Vagina (tissue), 2 donors: ENCODE measurements around the gene IRF2.

Source experiments
- POLR2A ChIP-seq, 2 donors: fragments of 450-650 bp; IDR thresholded peaks; one replicate each; pipeline ENCODE4 v1.6.1; 2017; ENCODE audit warnings: antibody characterized with exemption in 2 of 2, mild to moderate bottlenecking in 2 of 2, moderate library complexity in 2 of 2
- POLR2AphosphoS5 ChIP-seq, 2 donors: sonication (generic); formaldehyde crosslinking; IDR thresholded peaks; one replicate each; pipeline ENCODE4 v1.9.0; 2017; ENCODE audit warnings: antibody characterized with exemption in 2 of 2, mild to moderate bottlenecking in 2 of 2, low read depth in 1 of 2; ENCODE audit not compliant: insufficient read depth in 1 of 2
- TF ChIP-seq, protein P1 (sequence below), 3 experiments: fragments of 450-650 bp in 2 of 3; fragments of 200-600 bp in 1 of 3; sonication (generic) in 1 of 3; IDR thresholded peaks; one replicate each; pipeline ENCODE4 v1.5.1; 2017 to 2019; ENCODE audit warnings: antibody characterized with exemption in 3 of 3, mild to moderate bottlenecking in 2 of 3, moderate library complexity in 2 of 3

DNA sequence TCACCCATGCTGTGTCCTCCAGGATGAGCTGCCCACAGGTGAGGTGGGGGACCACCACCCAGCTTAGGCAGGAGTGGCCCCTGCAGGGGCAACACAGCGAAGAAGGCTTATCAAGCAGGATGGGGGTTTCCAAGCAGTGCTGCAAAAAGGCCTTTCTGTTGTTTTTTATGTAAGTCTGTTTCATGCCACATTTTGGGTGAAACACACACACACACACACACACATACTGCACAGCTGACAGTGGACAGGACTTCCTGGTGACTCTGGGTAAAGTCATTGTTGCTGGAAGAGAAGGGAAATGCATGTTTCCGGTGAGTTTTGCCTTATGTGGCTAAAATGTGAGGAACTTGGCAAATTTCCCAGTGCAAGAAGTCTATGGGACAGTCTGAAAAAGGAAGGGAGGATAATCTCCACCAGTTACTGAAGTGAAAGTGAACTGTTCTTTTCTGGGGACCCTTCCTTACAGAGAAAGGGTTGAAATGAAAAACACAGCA, 119.2 kb downstream of the IRF2 start:
- TF ChIP-seq POLR2AphosphoS5 (IDR thresholded peaks at IDR 0.05; ENCODE audit: insufficient read depth in 1 of 2, low read depth in 1 of 2) (peak in 1 of 2 donors; percentile 84), POLR2A (IDR thresholded peaks at IDR 0.05) (no peak)
- TF ChIP-seq, protein P1, sequence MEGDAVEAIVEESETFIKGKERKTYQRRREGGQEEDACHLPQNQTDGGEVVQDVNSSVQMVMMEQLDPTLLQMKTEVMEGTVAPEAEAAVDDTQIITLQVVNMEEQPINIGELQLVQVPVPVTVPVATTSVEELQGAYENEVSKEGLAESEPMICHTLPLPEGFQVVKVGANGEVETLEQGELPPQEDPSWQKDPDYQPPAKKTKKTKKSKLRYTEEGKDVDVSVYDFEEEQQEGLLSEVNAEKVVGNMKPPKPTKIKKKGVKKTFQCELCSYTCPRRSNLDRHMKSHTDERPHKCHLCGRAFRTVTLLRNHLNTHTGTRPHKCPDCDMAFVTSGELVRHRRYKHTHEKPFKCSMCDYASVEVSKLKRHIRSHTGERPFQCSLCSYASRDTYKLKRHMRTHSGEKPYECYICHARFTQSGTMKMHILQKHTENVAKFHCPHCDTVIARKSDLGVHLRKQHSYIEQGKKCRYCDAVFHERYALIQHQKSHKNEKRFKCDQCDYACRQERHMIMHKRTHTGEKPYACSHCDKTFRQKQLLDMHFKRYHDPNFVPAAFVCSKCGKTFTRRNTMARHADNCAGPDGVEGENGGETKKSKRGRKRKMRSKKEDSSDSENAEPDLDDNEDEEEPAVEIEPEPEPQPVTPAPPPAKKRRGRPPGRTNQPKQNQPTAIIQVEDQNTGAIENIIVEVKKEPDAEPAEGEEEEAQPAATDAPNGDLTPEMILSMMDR (IDR thresholded peaks at IDR 0.05): no peak
